Kidney (tissue), 14 donors: ENCODE data around the gene C1QTNF7. TPM values are rescaled to one million over a fixed set of nuclear protein-coding genes. Genes with fewer than 3 reads are reported as not detected.

Source experiments
- DNase-seq, 5 donors: peaks; one replicate each; pipeline ENCODE4 v3.0.0-alpha.2; 2013 to 2020
- FAIRE-seq: peaks from 2 replicates; lab custom pipeline; 2012; peaks lifted over from hg19 to GRCh38; lab: Jason Lieb, UNC
- H3K27ac ChIP-seq, 2 donors: one replicate each; pipeline ENCODE4 v1.7.0; 2013; ENCODE audit warnings: low read depth in 2 of 2, low read length in 2 of 2, inconsistent platforms in 1 of 2
- H3K27me3 ChIP-seq: one replicate; pipeline ENCODE4 v1.7.1; 2013; ENCODE audit warnings: low read length, inconsistent platforms; ENCODE audit not compliant: control insufficient read depth, insufficient read depth
- H3K36me3 ChIP-seq, 3 donors: one replicate each; pipeline versions ENCODE4 v1.7.0 to v1.7.1; 2013; ENCODE audit warnings: low read length in 3 of 3, control low read depth in 1 of 3, inconsistent platforms in 1 of 3; ENCODE audit not compliant: insufficient read depth in 3 of 3, control insufficient read depth in 2 of 3
- H3K4me1 ChIP-seq, 3 donors: one replicate each; pipeline versions ENCODE4 v1.7.0 to v1.7.1; 2013; ENCODE audit warnings: low read length in 3 of 3, inconsistent platforms in 1 of 3, low read depth in 1 of 3; ENCODE audit not compliant: control insufficient read depth in 2 of 3, insufficient read depth in 2 of 3
- H3K4me3 ChIP-seq, 3 donors: one replicate each; pipeline versions ENCODE4 v1.7.0 to v1.8.1; 2013; ENCODE audit warnings: low read length in 3 of 3, control low read depth in 1 of 3, inconsistent platforms in 1 of 3
- H3K9ac ChIP-seq, 3 donors: one replicate each; pipeline versions ENCODE4 v1.7.0 to v1.7.1; 2013; ENCODE audit warnings: low read length in 3 of 3, control low read depth in 1 of 3, inconsistent platforms in 1 of 3
- H3K9me3 ChIP-seq, 3 donors: one replicate each; pipeline versions ENCODE4 v1.7.0 to v1.7.1; 2013; ENCODE audit warnings: low read length in 3 of 3, control low read depth in 1 of 3, inconsistent platforms in 1 of 3; ENCODE audit not compliant: control insufficient read depth in 2 of 3, insufficient read depth in 1 of 3
- intact Hi-C: fragments of 100-400 bp; cut with DNase I; formaldehyde crosslinking; loops from one replicate; pipeline ENCODE4 v1.11.1; 2022
- polyA plus RNA-seq: library from polyadenylated mRNA; stranded (reverse); fragments of 350-450 nt; fragmentation: Illumina TruSeq; extraction: RNeasy Lipid Tissue Mini Kit (QIAGEN cat#74804); gene quantifications from one replicate; pipeline ENCODE4 v1.2.3, GENCODE V29; 2014; ENCODE audit warnings: low read depth, low replicate concordance; ENCODE audit not compliant: insufficient read depth
- total RNA-seq: library from RNA; stranded (reverse); fragmentation: NEBNext Ultra II Directional; extraction: Animal tissue kit (Norgen Biotek cat#: 25700); gene quantifications from one replicate; pipeline ENCODE4 v1.2.1, GENCODE V29; 2021
- TF ChIP-seq, protein P1 (sequence below): IDR thresholded peaks from 3 replicates; pipeline ENCODE4 v1.5.1; 2012; ENCODE audit warnings: mild to moderate bottlenecking, moderate library complexity, borderline replicate concordance; ENCODE audit not compliant: insufficient read depth; ENCODE audit errors: extremely low read depth
- donor health status: control.
- donor health status: control.
- donor health status: control.
- donor health status: control.
- donor health status: control.
- donor health status: DM: yes; HTN: yes; CAD: no.
- donor health status: Normal renal cell carcinoma (clear cell type).

C1QTNF7 gene
- total and polyA plus RNA-seq, 2 donors from 2014 or later = 2.2 to 5.3 TPM

DNA sequence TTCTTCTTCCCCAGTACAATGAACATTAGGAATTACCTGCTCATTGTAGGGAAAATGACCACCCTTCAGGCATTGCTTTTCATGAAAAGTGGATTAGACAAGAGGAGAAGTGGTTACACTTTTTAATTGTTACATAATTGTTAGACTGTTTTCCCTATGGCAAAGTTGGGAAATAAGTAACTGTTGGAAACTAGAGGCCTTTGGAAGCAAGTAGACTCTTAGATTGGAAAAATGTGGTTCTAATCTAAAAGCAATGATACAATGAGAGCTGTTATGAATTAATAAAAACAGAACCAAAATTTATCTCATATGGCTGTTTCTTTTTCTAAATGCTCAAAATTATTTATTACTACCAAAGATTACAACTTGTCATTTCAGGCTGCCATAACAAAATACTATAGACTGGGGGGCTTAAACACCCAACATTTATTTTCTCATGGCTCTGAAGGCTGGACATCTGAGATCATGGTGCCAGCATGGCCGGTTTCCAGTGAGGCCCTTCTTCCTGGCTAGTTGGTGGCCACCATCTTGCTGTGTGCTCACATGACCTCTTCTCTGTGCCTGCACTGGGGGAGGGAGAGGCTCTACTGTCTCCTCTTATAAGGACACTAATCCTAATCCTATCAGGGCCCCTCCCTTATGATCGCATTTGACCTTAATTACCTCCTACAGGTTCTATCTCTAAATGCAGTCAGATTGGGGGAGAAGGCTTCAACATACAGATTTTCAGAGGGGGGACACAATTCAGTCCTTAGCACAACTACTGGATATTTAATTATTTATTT, 54.3 kb downstream of the C1QTNF7 start:
- H3K36me3 ChIP-seq = peaks cover 2 to 4% (median 3%) of the 10 kb centered on the region in 3 donors
- no peak overlapping the region for H3K9ac ChIP-seq
- H3K4me3 ChIP-seq = no peak overlapping the region
- FAIRE-seq = no peak
- H3K9me3 ChIP-seq = peaks cover 0 to 2% (median 0%) of the 10 kb centered on the region in 3 donors
- no peak overlapping the region for H3K27ac ChIP-seq
- intact Hi-C loops = no loop called here
- TF ChIP-seq, protein P1, sequence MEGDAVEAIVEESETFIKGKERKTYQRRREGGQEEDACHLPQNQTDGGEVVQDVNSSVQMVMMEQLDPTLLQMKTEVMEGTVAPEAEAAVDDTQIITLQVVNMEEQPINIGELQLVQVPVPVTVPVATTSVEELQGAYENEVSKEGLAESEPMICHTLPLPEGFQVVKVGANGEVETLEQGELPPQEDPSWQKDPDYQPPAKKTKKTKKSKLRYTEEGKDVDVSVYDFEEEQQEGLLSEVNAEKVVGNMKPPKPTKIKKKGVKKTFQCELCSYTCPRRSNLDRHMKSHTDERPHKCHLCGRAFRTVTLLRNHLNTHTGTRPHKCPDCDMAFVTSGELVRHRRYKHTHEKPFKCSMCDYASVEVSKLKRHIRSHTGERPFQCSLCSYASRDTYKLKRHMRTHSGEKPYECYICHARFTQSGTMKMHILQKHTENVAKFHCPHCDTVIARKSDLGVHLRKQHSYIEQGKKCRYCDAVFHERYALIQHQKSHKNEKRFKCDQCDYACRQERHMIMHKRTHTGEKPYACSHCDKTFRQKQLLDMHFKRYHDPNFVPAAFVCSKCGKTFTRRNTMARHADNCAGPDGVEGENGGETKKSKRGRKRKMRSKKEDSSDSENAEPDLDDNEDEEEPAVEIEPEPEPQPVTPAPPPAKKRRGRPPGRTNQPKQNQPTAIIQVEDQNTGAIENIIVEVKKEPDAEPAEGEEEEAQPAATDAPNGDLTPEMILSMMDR = no peak
- no peak for DNase-seq
- peaks cover 0 to 12% (median 10%) of the 10 kb centered on the region in 3 donors for H3K4me1 ChIP-seq
- H3K27me3 ChIP-seq = no peaks in the 10 kb centered on the region

DNA sequence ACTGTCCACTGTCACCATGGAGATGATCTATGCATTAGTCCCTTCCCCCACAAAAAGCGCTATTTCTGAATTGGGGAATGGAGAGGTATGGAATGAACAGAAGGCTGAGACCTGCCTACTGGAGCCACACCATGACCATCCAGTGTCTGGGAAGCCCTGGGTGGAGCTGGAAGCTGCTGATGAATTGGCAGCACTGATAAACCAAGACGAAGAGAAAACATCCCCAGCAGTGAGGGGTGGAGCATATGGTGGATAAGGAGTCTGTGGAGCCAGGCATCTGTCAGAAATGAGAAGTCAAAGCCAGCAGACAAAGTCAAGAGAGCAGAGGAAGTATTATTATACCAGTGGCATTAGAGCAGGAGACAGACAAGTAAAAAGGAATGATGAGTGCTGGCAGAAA, 55.0 kb downstream of the C1QTNF7 start:
- no peak overlapping the region for H3K4me3 ChIP-seq
- no peaks in the 10 kb centered on the region for H3K27me3 ChIP-seq
- H3K9ac ChIP-seq = no peak overlapping the region
- intact Hi-C loops = no loop called here
- peaks cover 2 to 4% (median 3%) of the 10 kb centered on the region in 3 donors for H3K36me3 ChIP-seq
- FAIRE-seq (no peak), DNase-seq (no peak)
- TF ChIP-seq, protein P1 = no peak
- peaks cover 0 to 12% (median 10%) of the 10 kb centered on the region in 3 donors for H3K4me1 ChIP-seq
- peaks cover 0 to 6% (median 2%) of the 10 kb centered on the region in 3 donors for H3K9me3 ChIP-seq
- H3K27ac ChIP-seq = no peak overlapping the region

DNA sequence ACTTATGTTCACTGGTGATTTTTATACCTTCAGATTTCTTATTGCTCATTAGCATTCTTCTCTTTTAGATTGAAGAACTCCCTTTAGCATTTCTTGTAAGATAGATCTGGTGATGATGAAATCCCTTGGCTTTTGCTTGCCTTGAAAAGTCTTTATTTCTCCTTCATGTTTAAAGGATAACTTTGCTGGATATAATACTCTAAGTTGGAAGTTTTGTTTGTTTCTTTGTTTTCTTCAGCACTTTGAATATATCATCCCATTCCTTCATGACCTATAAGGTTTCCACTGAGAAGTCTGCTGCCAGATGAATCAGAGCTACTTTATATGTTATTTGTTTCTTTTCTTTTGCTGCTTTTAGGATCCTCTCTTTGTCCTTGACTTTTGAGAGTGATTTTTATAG, 60.3 kb downstream of the C1QTNF7 start:
- peaks cover 4 to 15% (median 4%) of the 10 kb centered on the region in 3 donors for H3K9me3 ChIP-seq
- peaks cover 0 to 2% (median 0%) of the 10 kb centered on the region in 3 donors for H3K4me1 ChIP-seq
- intact Hi-C loops = no loop called here
- no peaks in the 10 kb centered on the region for H3K27me3 ChIP-seq
- FAIRE-seq (no peak), DNase-seq (no peak)
- peaks cover 0 to 2% (median under 1%) of the 10 kb centered on the region in 3 donors for H3K36me3 ChIP-seq
- TF ChIP-seq, protein P1 = no peak
- no peak overlapping the region for H3K9ac ChIP-seq
- H3K27ac ChIP-seq = no peak overlapping the region
- H3K4me3 ChIP-seq = no peak overlapping the region
